Measurements from ENCODE around the gene FBLN5. TPM values are rescaled to one million over a fixed set of nuclear protein-coding genes. Genes with fewer than 3 reads are reported as not detected.

The FBLN5 gene
- total RNA-seq, 4 donors from 2014 or later: 109 to 215 (median 186) TPM

DNA sequence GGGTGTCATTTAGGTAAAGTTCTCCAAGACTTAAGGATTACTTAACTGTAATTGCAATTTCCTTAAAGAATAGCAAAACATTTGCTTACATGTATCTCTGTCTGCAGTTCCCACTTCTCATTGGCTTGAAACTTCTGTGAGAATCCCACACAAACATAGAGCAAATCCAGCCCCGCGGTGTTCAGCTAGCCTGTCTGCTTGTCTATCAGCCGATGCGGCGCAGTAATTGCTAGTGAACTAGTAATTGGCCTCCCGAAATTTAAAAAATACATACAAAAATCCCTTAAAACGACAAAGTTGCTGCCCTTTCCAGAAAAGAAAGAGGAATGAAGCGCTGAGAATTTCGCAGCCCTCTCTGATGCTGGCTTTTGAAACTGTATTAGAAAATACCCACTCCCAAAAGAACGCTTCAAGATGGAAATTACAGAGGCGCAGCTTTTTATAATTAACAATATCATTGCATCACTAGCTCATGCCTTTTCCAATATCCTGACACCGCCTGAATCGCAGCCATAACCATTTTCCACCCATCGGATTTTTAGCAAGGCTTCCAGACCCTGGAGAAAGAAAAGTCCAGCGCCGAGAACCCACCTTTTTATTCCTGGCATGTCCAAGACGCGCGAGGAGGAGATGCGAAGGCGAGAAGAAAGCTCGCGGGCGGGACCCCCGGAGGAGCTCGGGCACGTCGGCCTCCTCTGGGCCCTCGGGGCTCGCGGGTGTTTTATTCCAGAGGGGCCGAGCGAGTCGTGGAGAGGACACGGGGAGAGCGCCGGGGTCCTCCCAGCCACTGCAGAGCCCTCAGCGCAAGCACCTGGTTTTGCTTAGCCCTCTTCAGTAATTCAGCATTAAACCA, 646 bp downstream of the FBLN5 start:
- no peaks in the 10 kb centered on the region for H3K9me3 ChIP-seq
- H3K4me1 ChIP-seq: peaks cover 0 to 27% (median 0%) of the 10 kb centered on the region in 4 donors
- peak in 1 of 2 donors; percentile 33 for DNase-seq (ENCODE audit: low spot score in 2 of 2)
- H3K4me3 ChIP-seq: peak overlapping the region; percentile 30 to 87 (median 60)
- peak overlapping the region; percentile 67 to 91 (median 83) for H3K27ac ChIP-seq
- peaks cover 0 to 2% (median 0%) of the 10 kb centered on the region in 3 donors for H3K36me3 ChIP-seq
- WGBS, 2 donors: 6 to 7% methylated on average over 38 of the region's 38 CpGs
- TF ChIP-seq EP300 (IDR thresholded peaks at IDR 0.05) (peak in 1 of 2 donors; percentile 33), POLR2A (IDR thresholded peaks at IDR 0.05) (no peak)
- TF ChIP-seq, protein P1, sequence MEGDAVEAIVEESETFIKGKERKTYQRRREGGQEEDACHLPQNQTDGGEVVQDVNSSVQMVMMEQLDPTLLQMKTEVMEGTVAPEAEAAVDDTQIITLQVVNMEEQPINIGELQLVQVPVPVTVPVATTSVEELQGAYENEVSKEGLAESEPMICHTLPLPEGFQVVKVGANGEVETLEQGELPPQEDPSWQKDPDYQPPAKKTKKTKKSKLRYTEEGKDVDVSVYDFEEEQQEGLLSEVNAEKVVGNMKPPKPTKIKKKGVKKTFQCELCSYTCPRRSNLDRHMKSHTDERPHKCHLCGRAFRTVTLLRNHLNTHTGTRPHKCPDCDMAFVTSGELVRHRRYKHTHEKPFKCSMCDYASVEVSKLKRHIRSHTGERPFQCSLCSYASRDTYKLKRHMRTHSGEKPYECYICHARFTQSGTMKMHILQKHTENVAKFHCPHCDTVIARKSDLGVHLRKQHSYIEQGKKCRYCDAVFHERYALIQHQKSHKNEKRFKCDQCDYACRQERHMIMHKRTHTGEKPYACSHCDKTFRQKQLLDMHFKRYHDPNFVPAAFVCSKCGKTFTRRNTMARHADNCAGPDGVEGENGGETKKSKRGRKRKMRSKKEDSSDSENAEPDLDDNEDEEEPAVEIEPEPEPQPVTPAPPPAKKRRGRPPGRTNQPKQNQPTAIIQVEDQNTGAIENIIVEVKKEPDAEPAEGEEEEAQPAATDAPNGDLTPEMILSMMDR (IDR thresholded peaks at IDR 0.05): no peak
- H3K27me3 ChIP-seq: peaks cover 0 to 4% of the 10 kb centered on the region in 2 donors

DNA sequence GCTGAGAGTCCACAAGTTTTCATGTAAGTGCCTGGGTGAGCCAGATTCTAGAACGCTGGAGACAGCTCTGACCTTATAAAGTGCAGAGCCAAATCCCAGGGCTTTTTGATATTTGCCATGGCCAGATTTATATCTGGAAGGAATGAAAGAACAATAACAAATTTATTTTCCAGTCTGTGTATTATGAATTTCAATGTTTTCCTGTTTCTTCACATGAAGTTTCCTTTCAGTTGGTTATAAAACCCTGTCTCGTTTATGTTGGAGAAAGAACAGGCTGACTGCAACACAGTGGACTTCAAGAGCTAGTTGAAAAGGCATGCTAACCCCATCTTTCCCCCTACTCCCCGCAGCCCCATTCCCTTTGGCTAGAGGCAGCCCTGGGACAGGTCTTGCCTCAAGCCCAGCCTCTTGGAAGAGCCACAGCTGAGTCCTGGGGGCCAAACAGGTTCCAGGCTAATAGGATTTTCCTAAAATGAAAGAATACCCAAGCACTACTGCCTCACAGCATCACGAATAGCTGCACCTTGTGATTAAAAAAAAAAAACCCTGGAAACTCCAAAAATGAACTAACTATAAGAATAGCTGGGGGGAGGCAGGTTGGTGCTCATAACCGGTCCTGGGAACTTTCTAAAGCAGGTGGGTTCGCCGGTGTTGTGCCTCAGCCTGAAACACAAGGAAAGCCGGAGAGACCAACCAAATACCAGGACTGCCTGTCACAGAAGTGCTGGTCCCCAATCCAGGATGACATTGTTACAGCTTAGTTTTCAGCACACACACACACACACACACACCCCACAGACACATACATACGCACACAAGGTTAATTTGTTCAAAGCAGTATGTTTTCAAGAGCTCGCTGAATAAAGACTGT, 1.5 kb downstream of the FBLN5 start:
- Histone ChIP-seq H3K4me1 (peaks cover 0 to 28% (median 0%) of the 10 kb centered on the region in 4 donors), H3K27me3 (peaks cover 0 to 4% of the 10 kb centered on the region in 2 donors), H3K27ac (peak overlapping the region; percentile 67 to 91 (median 83)), H3K9me3 (no peaks in the 10 kb centered on the region), H3K36me3 (peaks cover 0 to 11% (median 0%) of the 10 kb centered on the region in 3 donors), H3K4me3 (peak overlapping the region; percentile 30 to 87 (median 60))
- no peak for DNase-seq (ENCODE audit: low spot score in 2 of 2)
- no peak for TF ChIP-seq EP300 (IDR thresholded peaks at IDR 0.05)
- TF ChIP-seq, protein P1 (IDR thresholded peaks at IDR 0.05): no peak
- TF ChIP-seq POLR2A (IDR thresholded peaks at IDR 0.05): no peak
- 19 to 28% methylated on average over 10 of the region's 10 CpGs for WGBS, 2 donors

DNA sequence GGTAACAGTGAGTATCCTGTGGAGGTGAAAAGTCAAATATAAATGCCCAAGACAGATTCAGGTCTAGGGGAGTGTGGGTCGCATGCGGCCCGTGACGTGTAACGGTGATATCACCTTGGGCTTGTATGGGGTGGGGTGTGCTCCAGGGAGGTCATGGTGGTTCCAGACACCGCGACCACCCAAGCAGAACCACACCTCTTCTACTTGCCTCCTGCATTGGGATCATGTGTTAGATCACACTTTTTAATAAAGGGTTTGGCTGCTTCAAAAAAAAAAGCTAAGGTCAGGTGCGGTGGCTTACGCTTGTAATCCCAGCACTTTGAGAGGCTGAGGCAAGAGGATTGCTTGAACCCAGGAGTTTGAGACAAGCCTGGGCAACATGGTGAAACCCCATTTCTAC, 4.5 kb downstream of the FBLN5 start:
- no peak overlapping the region for H3K4me3 ChIP-seq

DNA sequence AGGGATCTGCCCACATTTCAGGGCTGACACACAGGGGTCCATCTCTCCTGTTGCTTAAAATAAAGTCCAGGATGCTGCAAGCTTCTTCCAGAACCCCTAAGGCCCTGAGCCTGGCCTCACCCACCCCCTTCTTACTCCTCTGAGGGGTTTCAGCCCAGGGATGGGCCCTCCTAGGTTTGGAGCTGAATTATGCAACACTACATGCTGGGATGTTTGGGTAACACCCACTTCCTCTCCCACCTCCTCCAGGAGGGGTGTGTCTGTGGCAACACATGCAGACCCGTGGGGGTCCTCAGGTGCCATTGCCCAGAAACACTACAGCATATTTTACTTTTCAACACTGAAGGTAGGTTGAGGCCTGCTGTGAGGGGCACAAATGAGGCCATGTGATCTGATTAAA, 5.4 kb downstream of the FBLN5 start:
- peak overlapping the region in 2 of 4 donors; percentile 7 to 46 for H3K27ac ChIP-seq
- DNase-seq (ENCODE audit: low spot score in 2 of 2): no peak
- peaks cover 0 to 43% (median 0%) of the 10 kb centered on the region in 3 donors for H3K36me3 ChIP-seq
- no peak overlapping the region for H3K4me3 ChIP-seq
- peaks cover 0 to 2% of the 10 kb centered on the region in 2 donors for H3K27me3 ChIP-seq
- TF ChIP-seq, protein P1 (IDR thresholded peaks at IDR 0.05): no peak
- TF ChIP-seq POLR2A (IDR thresholded peaks at IDR 0.05): no peak
- TF ChIP-seq EP300 (IDR thresholded peaks at IDR 0.05): no peak
- 27 to 50% methylated on average over 1 of the region's 1 CpG for WGBS, 2 donors
- H3K9me3 ChIP-seq: no peaks in the 10 kb centered on the region
- H3K4me1 ChIP-seq: peaks cover 0 to 20% (median 0%) of the 10 kb centered on the region in 4 donors

More for the DNA sequence above, 4.5 kb downstream of the FBLN5 start:
- WGBS, 2 donors: 93 to 96% methylated on average over 9 of the region's 9 CpGs
- H3K9me3 ChIP-seq: no peaks in the 10 kb centered on the region
- peaks cover 0 to 4% of the 10 kb centered on the region in 2 donors for H3K27me3 ChIP-seq
- TF ChIP-seq, protein P1 (IDR thresholded peaks at IDR 0.05): no peak
- TF ChIP-seq EP300 (IDR thresholded peaks at IDR 0.05) (no peak), POLR2A (IDR thresholded peaks at IDR 0.05) (no peak)
- no peak for DNase-seq (ENCODE audit: low spot score in 2 of 2)
- H3K4me1 ChIP-seq: peaks cover 0 to 22% (median 0%) of the 10 kb centered on the region in 4 donors
- peak overlapping the region in 1 of 4 donors; percentile 88 for H3K27ac ChIP-seq
- H3K36me3 ChIP-seq: peaks cover 0 to 36% (median 0%) of the 10 kb centered on the region in 3 donors
